ENCODE data around the gene HADHA.

- TF ChIP-seq CTCF (IDR thresholded peaks at IDR 0.05 in 2 of 3, conservative IDR thresholded peaks at IDR 0.05 in 1 of 3; ENCODE audit: borderline replicate concordance in 1 of 3, insufficient read depth in 1 of 3, low read depth in 2 of 3, low read length in 2 of 3) (no peak), JUND (IDR thresholded peaks at IDR 0.05) (no peak), EGR1 (IDR thresholded peaks at IDR 0.05; ENCODE audit: low read depth) (no peak), POLR2AphosphoS5 (IDR thresholded peaks at IDR 0.05; ENCODE audit: low read depth, low read length) (no peak), CEBPB (IDR thresholded peaks at IDR 0.05; ENCODE audit: low read depth) (no peak), EZH2phosphoT487 (IDR thresholded peaks at IDR 0.05; ENCODE audit: borderline replicate concordance) (no peak), RAD21 (IDR thresholded peaks at IDR 0.05; ENCODE audit: low read depth) (no peak), SP1 (IDR thresholded peaks at IDR 0.05; ENCODE audit: low read depth) (no peak)
These were observed 65.5 kb downstream of the HADHA start for GRCh38 chr2:26178746-26179436.

Data from HCT116 (cell line).